DND-41 (cell line): Measurements from ENCODE around the gene SCN7A.

ENCODE experiments used
- ATAC-seq: fragments of 200-7000 bp; cut with Tn5 transposase; 3 replicates; pipeline ENCODE4 v1.9.1; 2021; ENCODE audit warnings: low read depth; ENCODE audit not compliant: insufficient read depth
- DNase-seq: peaks from one replicate; pipeline ENCODE4 v3.0.0-alpha.2; 2020
- H2AFZ ChIP-seq: 2 replicates; pipeline ENCODE4 v1.6.0; 2012; ENCODE audit warnings: low read depth, low read length
- H3K27ac ChIP-seq: 2 replicates; pipeline ENCODE4 v1.5.1; 2012; ENCODE audit warnings: low read length, inconsistent platforms
- H3K27me3 ChIP-seq: fragments of 200-600 bp; sonication (generic); 2 replicates; pipeline ENCODE4 v1.6.0; 2012; ENCODE audit warnings: low read length, mild to moderate bottlenecking, inconsistent platforms; ENCODE audit not compliant: insufficient read depth, poor library complexity
- H3K36me3 ChIP-seq: 2 replicates; pipeline ENCODE4 v1.5.1; 2012; ENCODE audit warnings: low read length, inconsistent platforms; ENCODE audit not compliant: insufficient read depth
- H3K4me1 ChIP-seq: 2 replicates; pipeline ENCODE4 v1.5.1; 2012; ENCODE audit warnings: mild to moderate bottlenecking, low read length; ENCODE audit not compliant: insufficient read depth
- H3K4me2 ChIP-seq: 2 replicates; pipeline ENCODE4 v1.6.0; 2012; ENCODE audit warnings: mild to moderate bottlenecking, moderate library complexity, low read length, inconsistent platforms; ENCODE audit not compliant: insufficient read depth
- H3K4me3 ChIP-seq, 2 experiments: fragments of 200-600 bp in 1 of 2; shearing (Covaris generic) in 1 of 2; 2 replicates each; pipeline ENCODE4 v1.5.1; 2012 to 2016; ENCODE audit warnings: inconsistent platforms in 2 of 2, low read length in 2 of 2, mild to moderate bottlenecking in 2 of 2, low read depth in 1 of 2, moderate library complexity in 1 of 2
- H3K79me2 ChIP-seq: 2 replicates; pipeline ENCODE4 v1.6.0; 2012; ENCODE audit warnings: low read length, inconsistent platforms; ENCODE audit not compliant: insufficient read depth
- H3K9ac ChIP-seq: 2 replicates; pipeline ENCODE4 v1.6.0; 2012; ENCODE audit warnings: low read depth, mild to moderate bottlenecking, inconsistent platforms, low read length, moderate library complexity
- H3K9me3 ChIP-seq: 2 replicates; pipeline ENCODE4 v1.5.1; 2012; ENCODE audit warnings: low read length, moderate library complexity, mild to moderate bottlenecking, inconsistent platforms; ENCODE audit not compliant: insufficient read depth, severe bottlenecking
- H4K20me1 ChIP-seq: 2 replicates; pipeline ENCODE4 v1.6.0; 2012; ENCODE audit warnings: low read length; ENCODE audit not compliant: insufficient read depth
- CTCF ChIP-seq: IDR thresholded peaks from 2 replicates; pipeline ENCODE4 v1.5.1; 2012; ENCODE audit warnings: borderline replicate concordance, low read length, moderate library complexity, mild to moderate bottlenecking; ENCODE audit not compliant: poor library complexity, severe bottlenecking; ENCODE audit errors: extremely low read depth
- EZH2 ChIP-seq: IDR thresholded peaks from 3 replicates; pipeline ENCODE4 v1.6.1; 2012; ENCODE audit warnings: borderline replicate concordance, low read depth, mild to moderate bottlenecking, moderate library complexity, low read length, inconsistent platforms; ENCODE audit not compliant: severe bottlenecking

Gene SCN7A

GRCh38 chr2:166513952-166514351 is 19.9 kb upstream of the SCN7A start:
- H3K27me3 ChIP-seq, result no peaks in the 10 kb centered on the region

GRCh38 chr2:166499281-166499680 is 5.2 kb upstream of the SCN7A start:
- Histone ChIP-seq H3K4me1 (no peaks in the 10 kb centered on the region), H2AFZ (no peak overlapping the region), H3K9ac (no peak overlapping the region), H3K9me3 (no peaks in the 10 kb centered on the region), H3K27me3 (no peaks in the 10 kb centered on the region), H3K27ac (no peak overlapping the region), H3K4me3 (no peak overlapping the region), H4K20me1 (no peaks in the 10 kb centered on the region), H3K79me2 (no peaks in the 10 kb centered on the region), H3K4me2 (no peak overlapping the region), H3K36me3 (no peaks in the 10 kb centered on the region)
- ATAC-seq (no peak), DNase-seq (no peak)
- TF ChIP-seq CTCF, result no peak
- TF ChIP-seq EZH2, result no peak

More at GRCh38 chr2:166513952-166514351, 19.9 kb upstream of the SCN7A start:
- Histone ChIP-seq H2AFZ (no peak overlapping the region), H3K36me3 (no peaks in the 10 kb centered on the region), H3K27ac (no peak overlapping the region), H3K9me3 (no peaks in the 10 kb centered on the region), H3K4me3 (no peak overlapping the region), H3K4me2 (no peak overlapping the region), H3K9ac (no peak overlapping the region), H3K79me2 (no peaks in the 10 kb centered on the region), H4K20me1 (no peaks in the 10 kb centered on the region), H3K4me1 (no peaks in the 10 kb centered on the region)
- no peak for TF ChIP-seq CTCF
- no peak for TF ChIP-seq EZH2
- DNase-seq (no peak), ATAC-seq (no peak)

GRCh38 chr2:166491461-166491860 is 2.6 kb downstream of the SCN7A start:
- H3K79me2 ChIP-seq, result no peaks in the 10 kb centered on the region
- H4K20me1 ChIP-seq, result no peaks in the 10 kb centered on the region
- no peak overlapping the region for H3K9ac ChIP-seq
- H3K4me1 ChIP-seq, result no peaks in the 10 kb centered on the region
- H3K4me2 ChIP-seq, result no peak overlapping the region
- no peaks in the 10 kb centered on the region for H3K9me3 ChIP-seq
- H3K4me3 ChIP-seq, result no peak overlapping the region
- H2AFZ ChIP-seq, result no peak overlapping the region
- ATAC-seq, result no peak
- TF ChIP-seq CTCF, result no peak
- no peak for TF ChIP-seq EZH2
- no peaks in the 10 kb centered on the region for H3K27me3 ChIP-seq
- H3K36me3 ChIP-seq, result no peaks in the 10 kb centered on the region
- DNase-seq, result no peak
- no peak overlapping the region for H3K27ac ChIP-seq

- no peak overlapping the region for H3K4me3 ChIP-seq
- no peak for TF ChIP-seq EZH2
- no peak for TF ChIP-seq CTCF
- H3K27ac ChIP-seq, result no peak overlapping the region
- H3K36me3 ChIP-seq, result no peaks in the 10 kb centered on the region
- no peak overlapping the region for H2AFZ ChIP-seq
- no peaks in the 10 kb centered on the region for H3K79me2 ChIP-seq
- no peak overlapping the region for H3K4me2 ChIP-seq
- no peak for ATAC-seq
- H3K9ac ChIP-seq, result no peak overlapping the region
- no peaks in the 10 kb centered on the region for H3K9me3 ChIP-seq
- DNase-seq, result no peak
- no peaks in the 10 kb centered on the region for H4K20me1 ChIP-seq
- no peaks in the 10 kb centered on the region for H3K4me1 ChIP-seq
- no peaks in the 10 kb centered on the region for H3K27me3 ChIP-seq
Observed at GRCh38 chr2:166487171-166487570, 6.9 kb downstream of the SCN7A start.
